Measurements from ENCODE around the gene RALGPS1.

RALGPS1 gene

GRCh38 chr9:126985870-126986498, 71.4 kb downstream of the RALGPS1 start:
- Histone ChIP-seq H3K4me1 (ENCODE audit: low read length) (peaks cover 12% of the 10 kb centered on the region), H3K9ac (ENCODE audit: low read length) (no peak overlapping the region), H3K36me3 (replicated peaks; ENCODE audit: low read depth, low read length) (no peaks in the 10 kb centered on the region), H4K20me1 (ENCODE audit: insufficient read depth, low read length) (no peaks in the 10 kb centered on the region), H3K27ac (ENCODE audit: low read length) (no peak overlapping the region), H3K4me3 (ENCODE audit: low read length) (no peak overlapping the region), H2AFZ (ENCODE audit: low read depth, low read length) (no peak overlapping the region), H3K9me3 (ENCODE audit: insufficient read depth, low read length) (no peaks in the 10 kb centered on the region), H3K4me2 (ENCODE audit: low read length) (peak overlapping the region; percentile 43), H3K79me2 (ENCODE audit: low read length) (no peaks in the 10 kb centered on the region), H3K27me3 (ENCODE audit: low read depth, low read length) (no peaks in the 10 kb centered on the region)
- TF ChIP-seq CTCF (IDR thresholded peaks at IDR 0.05; ENCODE audit: low read depth, low read length) (peak; percentile 38), EZH2phosphoT487 (IDR thresholded peaks at IDR 0.05; ENCODE audit: low read depth) (no peak)

- TF ChIP-seq CTCF (IDR thresholded peaks at IDR 0.05; ENCODE audit: low read depth, low read length) (no peak), EZH2phosphoT487 (IDR thresholded peaks at IDR 0.05; ENCODE audit: low read depth) (no peak)
- no peaks in the 10 kb centered on the region for H3K27me3 ChIP-seq (ENCODE audit: low read depth, low read length)
- no peaks in the 10 kb centered on the region for H4K20me1 ChIP-seq (ENCODE audit: insufficient read depth, low read length)
- H3K4me1 ChIP-seq (ENCODE audit: low read length) = peaks cover 12% of the 10 kb centered on the region
- no peaks in the 10 kb centered on the region for H3K36me3 ChIP-seq (replicated peaks; ENCODE audit: low read depth, low read length)
- H3K9me3 ChIP-seq (ENCODE audit: insufficient read depth, low read length) = no peaks in the 10 kb centered on the region
- no peak overlapping the region for H3K4me3 ChIP-seq (ENCODE audit: low read length)
- H3K27ac ChIP-seq (ENCODE audit: low read length) = no peak overlapping the region
- H3K79me2 ChIP-seq (ENCODE audit: low read length) = no peaks in the 10 kb centered on the region
- H2AFZ ChIP-seq (ENCODE audit: low read depth, low read length) = no peak overlapping the region
- H3K4me2 ChIP-seq (ENCODE audit: low read length) = peak overlapping the region; percentile 43
- no peak overlapping the region for H3K9ac ChIP-seq (ENCODE audit: low read length)
Observed at GRCh38 chr9:126986506-126986951, 71.9 kb downstream of the RALGPS1 start.

DNA sequence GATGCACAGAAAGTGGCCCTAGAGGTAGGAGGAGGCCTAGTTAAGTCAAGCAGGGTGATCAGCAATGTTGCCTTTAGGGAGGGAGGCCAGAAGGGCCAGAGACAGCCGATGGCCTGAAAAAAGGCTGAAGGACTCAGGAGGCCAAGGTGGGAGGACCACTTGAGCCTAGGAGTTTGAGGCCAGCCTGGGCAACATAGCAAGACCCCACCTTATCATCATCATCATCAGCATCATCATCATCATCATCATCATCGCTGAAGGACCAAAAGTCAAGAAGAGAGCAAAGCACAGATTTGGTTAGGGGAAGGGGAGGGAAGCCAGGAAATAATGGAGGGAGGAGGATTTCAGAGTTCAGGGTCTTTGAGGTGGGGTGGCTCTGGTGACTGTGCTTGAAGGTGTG, 74.3 kb downstream of the RALGPS1 start:
- H2AFZ ChIP-seq (ENCODE audit: low read depth, low read length) = no peak overlapping the region
- H4K20me1 ChIP-seq (ENCODE audit: insufficient read depth, low read length) = no peaks in the 10 kb centered on the region
- H3K4me1 ChIP-seq (ENCODE audit: low read length) = peaks cover 12% of the 10 kb centered on the region
- TF ChIP-seq CTCF (IDR thresholded peaks at IDR 0.05; ENCODE audit: low read depth, low read length) (no peak), EZH2phosphoT487 (IDR thresholded peaks at IDR 0.05; ENCODE audit: low read depth) (no peak)
- H3K9me3 ChIP-seq (ENCODE audit: insufficient read depth, low read length) = no peaks in the 10 kb centered on the region
- no peak overlapping the region for H3K4me3 ChIP-seq (ENCODE audit: low read length)
- H3K4me2 ChIP-seq (ENCODE audit: low read length) = no peak overlapping the region
- no peak overlapping the region for H3K27ac ChIP-seq (ENCODE audit: low read length)
- no peak overlapping the region for H3K9ac ChIP-seq (ENCODE audit: low read length)
- no peaks in the 10 kb centered on the region for H3K36me3 ChIP-seq (replicated peaks; ENCODE audit: low read depth, low read length)
- no peaks in the 10 kb centered on the region for H3K79me2 ChIP-seq (ENCODE audit: low read length)
- no peaks in the 10 kb centered on the region for H3K27me3 ChIP-seq (ENCODE audit: low read depth, low read length)

- Histone ChIP-seq H2AFZ (ENCODE audit: low read depth, low read length) (no peak overlapping the region), H3K4me1 (ENCODE audit: low read length) (peaks cover 12% of the 10 kb centered on the region), H3K79me2 (ENCODE audit: low read length) (no peaks in the 10 kb centered on the region), H3K27me3 (ENCODE audit: low read depth, low read length) (no peaks in the 10 kb centered on the region), H4K20me1 (ENCODE audit: insufficient read depth, low read length) (no peaks in the 10 kb centered on the region), H3K9ac (ENCODE audit: low read length) (no peak overlapping the region), H3K27ac (ENCODE audit: low read length) (no peak overlapping the region), H3K4me3 (ENCODE audit: low read length) (no peak overlapping the region), H3K9me3 (ENCODE audit: insufficient read depth, low read length) (no peaks in the 10 kb centered on the region), H3K4me2 (ENCODE audit: low read length) (no peak overlapping the region), H3K36me3 (replicated peaks; ENCODE audit: low read depth, low read length) (no peaks in the 10 kb centered on the region)
- no peak for TF ChIP-seq EZH2phosphoT487 (IDR thresholded peaks at IDR 0.05; ENCODE audit: low read depth)
- TF ChIP-seq CTCF (IDR thresholded peaks at IDR 0.05; ENCODE audit: low read depth, low read length) = no peak
Observed at GRCh38 chr9:126989847-126990842, 75.6 kb downstream of the RALGPS1 start.

All from OCI-LY3 (cell line).